GM19035 (cell line): ENCODE data around the gene STPG1.

ENCODE experiments used
- ATAC-seq: cut with Tn5 transposase; IDR thresholded peaks from one replicate; pipeline ENCODE4 v1.9.1; 2021; ENCODE audit not compliant: unreplicated experiment

Gene STPG1

DNA sequence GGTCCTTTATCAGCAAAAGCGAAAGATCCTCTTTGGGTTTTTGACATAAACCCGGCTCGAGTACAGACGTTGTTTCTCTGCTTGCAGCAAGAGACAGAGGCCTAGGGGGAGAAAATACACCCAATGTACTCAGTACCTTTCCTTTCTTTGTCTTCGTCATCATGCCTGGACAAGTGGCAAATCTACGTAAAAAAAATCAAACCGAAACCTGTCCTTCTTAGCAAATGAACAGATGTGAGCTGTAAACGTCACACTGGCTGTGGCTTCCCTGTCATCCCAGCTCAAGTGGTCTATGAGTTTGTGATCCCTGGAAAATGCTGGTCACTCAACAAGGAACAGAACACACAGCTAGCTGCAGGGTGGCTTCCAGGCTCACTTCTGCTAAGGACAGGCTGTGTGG lies 39.9 kb downstream of the STPG1 start:
- no peak for ATAC-seq

GRCh38 chr1:24373044-24373443 lies 40.5 kb downstream of the STPG1 start:
- ATAC-seq: peak; percentile 53

DNA sequence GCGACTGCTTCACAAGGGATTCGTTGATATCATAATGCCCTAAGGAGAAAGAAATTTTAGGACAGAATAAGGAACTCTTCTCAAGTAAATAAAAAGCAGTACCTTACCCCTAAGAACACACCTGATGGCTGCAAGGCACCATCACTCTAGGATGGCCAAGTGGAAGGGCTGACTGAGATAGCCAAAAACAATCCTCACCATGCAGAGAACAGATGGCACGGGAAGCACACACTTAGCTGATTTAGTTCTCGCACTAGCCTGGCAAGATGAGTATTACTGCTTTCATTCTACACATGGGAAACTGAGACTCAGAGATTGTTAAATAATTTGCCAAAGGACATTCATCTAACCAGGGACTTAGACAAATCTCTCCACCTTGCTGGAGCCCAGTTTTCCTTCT lies 43.8 kb downstream of the STPG1 start:
- ATAC-seq: no peak

DNA sequence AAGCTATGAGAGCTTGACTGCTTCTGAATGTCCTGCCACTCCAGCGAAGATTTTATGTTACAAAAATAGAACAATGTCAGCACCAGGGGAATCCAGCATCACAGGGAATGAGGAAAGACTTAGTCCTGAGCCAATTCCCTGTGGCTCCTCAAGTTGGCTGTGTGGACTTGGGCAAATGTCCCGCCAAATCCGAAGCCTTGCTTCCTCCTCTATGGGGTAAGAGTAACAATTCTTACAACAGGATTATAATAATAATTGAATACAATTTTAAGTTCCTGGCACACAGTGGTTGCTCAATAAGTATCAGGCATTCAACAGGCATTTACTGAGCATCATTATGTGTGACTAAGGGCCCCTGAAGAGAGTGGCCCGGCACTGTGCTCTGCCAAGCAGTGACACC lies 44.4 kb downstream of the STPG1 start:
- no peak for ATAC-seq

DNA sequence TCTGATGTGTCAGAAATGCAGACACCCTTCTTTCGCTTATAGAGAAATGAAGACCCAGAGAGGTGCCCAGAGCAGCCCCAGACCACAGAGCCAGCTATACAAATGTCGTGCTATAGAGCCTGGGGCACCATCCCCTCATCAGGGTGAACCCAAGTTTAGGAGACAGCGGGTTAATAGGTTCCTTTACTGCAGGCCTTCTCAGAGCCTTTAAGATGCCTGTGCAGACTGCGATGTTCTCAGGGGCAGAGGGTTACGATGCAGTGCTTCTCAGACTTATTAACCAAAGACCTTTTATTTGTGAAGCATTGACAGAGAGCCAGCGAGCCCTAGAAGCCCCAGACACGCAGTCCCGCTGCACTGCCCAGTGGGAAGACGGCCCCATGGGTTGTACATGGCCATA lies 46.9 kb downstream of the STPG1 start:
- no peak for ATAC-seq

GRCh38 chr1:24364975-24365678 lies 48.5 kb downstream of the STPG1 start:
- no peak for ATAC-seq

DNA sequence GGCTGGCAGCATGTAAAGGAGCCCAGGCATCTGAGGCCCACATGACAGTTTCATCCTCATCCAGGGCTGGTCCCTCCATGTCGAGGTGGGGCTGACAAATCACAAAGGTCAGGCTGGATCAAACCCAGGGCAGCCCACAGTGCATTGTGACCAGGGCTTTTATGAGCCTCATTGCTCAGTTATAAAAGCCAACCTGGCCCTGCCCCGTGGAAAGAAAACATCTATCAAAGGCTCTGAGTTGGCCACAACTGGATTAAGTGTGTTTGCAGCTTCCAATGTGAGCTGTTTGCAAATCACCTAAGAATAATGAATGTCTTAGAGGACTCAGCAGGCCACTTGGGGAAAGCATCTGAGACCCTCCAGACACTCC lies 49.0 kb downstream of the STPG1 start:
- no peak for ATAC-seq

DNA sequence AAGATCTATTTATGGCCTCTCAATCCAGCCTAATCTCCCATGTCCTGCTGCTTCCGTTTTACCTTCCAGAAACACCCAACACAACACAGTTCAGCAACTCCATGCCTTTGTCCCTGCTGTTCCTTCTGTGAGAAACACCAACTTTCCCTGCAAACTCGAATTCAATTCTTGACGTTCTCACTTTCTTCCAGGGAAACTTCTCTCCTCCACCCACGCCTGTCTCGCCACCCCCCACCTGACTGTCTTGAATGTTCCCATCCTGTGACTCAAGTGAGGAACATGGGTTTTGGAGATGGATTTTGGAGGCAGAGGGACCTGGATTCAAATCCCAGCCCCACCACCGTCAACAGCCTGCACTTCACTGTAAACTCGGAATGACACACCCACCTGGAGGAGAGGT lies 49.6 kb downstream of the STPG1 start:
- no peak for ATAC-seq

DNA sequence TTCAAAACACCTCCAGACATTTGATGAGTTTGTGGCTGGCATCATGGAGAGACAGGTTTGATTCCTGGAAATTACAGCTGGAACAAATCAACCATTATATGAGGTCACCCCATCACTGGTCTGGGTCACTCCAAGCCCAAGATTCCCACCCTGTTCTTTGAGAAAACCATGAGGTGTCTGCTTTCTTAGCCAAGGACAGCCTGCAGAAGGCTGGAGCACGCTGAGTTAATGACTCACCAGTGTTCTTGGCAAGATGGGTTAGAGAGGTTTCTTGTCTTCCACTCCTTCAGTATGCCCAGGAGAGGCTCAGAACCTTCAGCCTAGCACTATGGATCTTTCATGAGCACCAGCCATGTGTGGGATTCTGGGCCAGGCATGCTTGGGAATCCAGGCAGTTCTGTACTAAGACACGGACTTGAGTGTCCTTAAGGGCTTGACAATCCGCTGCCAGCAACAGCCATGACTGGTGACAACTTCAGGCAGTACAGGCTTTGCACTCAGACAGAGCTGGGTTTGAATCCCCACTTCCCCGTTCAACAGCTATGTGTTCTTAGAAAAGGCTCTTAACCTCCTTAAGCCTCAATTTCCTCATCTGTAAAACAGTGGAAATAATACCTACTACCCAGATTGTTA lies 50.5 kb downstream of the STPG1 start:
- no peak for ATAC-seq

- ATAC-seq: no peak
Observed at GRCh38 chr1:24362396-24362795, 51.2 kb downstream of the STPG1 start.

- ATAC-seq: no peak
Observed at GRCh38 chr1:24361811-24362210, 51.8 kb downstream of the STPG1 start.

DNA sequence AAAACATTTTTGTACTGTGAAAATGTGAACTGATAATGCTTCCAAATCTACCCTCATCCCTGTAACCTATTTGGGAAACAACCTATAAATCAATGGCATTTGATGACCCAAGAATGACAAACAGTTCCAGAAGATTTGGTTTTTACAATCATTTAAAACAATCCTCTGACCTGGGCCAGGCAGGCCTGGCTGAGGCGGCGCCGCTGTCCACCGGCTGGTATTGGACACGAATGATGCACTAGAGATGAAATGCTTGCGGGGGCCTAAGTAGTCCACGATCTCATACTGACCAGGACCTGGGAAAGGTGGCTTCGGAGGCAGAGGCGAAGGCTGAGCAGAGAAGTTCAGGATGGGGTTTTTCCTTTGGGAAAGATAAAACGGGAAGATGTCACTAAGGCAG lies 52.9 kb downstream of the STPG1 start:
- no peak for ATAC-seq

- no peak for ATAC-seq
Observed at GRCh38 chr1:24357038-24357437, 56.5 kb downstream of the STPG1 start.

- ATAC-seq: no peak
Observed at GRCh38 chr1:24355466-24355865, 58.1 kb downstream of the STPG1 start.

GRCh38 chr1:24353292-24353891 lies 60.2 kb downstream of the STPG1 start:
- ATAC-seq: no peak

- ATAC-seq: no peak
Observed at GRCh38 chr1:24351918-24352627, 61.5 kb downstream of the STPG1 start.

DNA sequence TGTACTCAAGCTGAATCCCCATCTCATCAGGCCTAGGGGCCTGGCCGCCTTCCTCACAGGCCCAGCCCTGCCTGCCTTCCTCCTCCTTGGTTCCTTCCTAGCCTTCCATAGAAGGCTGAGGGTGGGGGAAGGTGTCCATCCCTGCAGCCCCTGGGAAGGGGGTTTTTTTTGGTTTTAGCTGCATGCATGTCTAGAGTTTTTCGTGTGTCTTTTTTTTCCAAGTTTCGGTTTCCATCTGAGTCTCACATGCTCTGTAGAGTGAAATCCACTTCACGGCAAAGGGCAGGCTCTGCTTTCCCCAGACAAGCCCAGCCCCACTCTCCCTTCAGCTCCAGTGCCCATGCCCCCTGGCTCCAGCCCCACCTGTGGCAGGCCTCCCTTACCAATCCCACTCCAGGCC lies 62.3 kb downstream of the STPG1 start:
- ATAC-seq: no peak

GRCh38 chr1:24349891-24350290 lies 63.7 kb downstream of the STPG1 start:
- no peak for ATAC-seq

DNA sequence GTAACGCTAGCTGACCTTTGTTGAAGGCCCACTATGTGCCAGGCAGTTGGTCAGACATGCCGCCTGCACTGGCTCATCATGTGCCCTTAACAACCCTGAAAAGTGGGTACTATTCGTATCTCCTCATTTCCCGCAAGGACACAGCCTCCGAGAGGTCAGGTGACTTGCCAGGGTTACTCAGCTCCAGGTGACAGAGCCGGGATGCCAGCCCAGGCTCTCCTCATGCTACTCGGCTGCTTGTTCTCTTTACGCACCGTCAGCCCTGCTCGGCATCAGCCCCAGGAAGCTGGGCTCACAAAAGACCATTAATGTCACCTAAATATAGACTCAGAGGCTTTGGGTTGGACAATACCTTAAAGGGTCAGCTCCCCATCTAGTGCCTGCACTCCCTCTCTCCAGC lies 65.4 kb downstream of the STPG1 start:
- no peak for ATAC-seq

- ATAC-seq: no peak
Observed at GRCh38 chr1:24347159-24347934, 66.2 kb downstream of the STPG1 start.

DNA sequence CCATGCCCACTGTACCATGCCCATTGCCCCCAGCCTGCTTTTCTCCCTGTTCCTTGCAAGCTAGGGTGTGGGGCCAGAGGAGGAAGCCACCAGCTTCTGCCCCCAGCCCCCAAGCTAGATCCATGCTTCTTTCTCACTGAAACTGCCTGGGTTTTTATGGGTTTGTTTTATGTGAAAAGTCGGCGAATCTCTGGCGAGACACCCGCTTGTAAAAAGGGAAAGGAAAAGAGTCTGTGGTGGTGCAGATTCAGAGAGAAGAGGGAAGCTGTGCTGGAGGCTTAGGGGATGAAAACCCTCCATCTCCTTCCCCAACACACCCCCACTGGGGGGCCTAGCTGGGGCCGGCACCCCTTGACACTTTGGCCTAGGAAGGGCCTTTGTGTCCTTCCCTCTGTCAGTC lies 68.2 kb downstream of the STPG1 start:
- ATAC-seq: no peak
